ENCODE data around the gene NCK1.
"Not testable (repeated sequence)": the region's sequence is repeated elsewhere in the genome, so short reads cannot be mapped to it uniquely, and the experiment has no call there.

The NCK1 gene

DNA sequence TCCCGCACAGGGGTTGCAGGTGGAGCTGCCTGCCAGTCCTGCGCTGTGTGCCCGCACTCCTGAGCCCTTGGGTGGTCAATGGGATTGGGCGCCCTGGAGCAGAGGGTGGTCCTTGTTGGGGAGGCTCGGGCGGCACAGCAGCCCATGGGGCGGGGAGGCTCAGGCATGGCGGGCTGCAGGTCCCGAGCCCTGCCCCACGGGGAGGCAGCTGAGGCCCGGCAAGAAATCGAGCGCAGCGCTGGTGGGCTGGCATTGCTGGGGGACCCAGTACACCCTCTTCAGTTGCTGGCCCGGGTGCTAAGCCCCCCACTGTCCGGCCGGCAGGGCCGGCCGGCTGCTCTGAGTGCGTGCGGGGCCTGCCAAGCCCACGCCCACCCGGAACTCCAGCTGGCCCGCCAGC, 27.9 kb downstream of the NCK1 start:
- no peak overlapping the region for H3K4me3 ChIP-seq (ENCODE audit: low read depth, low read length)
- no peak for TF ChIP-seq CTCF (IDR thresholded peaks at IDR 0.05; ENCODE audit: borderline replicate concordance, insufficient read depth, low read depth, low read length)

GRCh38 chr3:136891934-136892855, 30.2 kb downstream of the NCK1 start:
- TF ChIP-seq CTCF (IDR thresholded peaks at IDR 0.05; ENCODE audit: borderline replicate concordance, insufficient read depth, low read depth, low read length), result no peak
- no peak overlapping the region for H3K4me3 ChIP-seq (ENCODE audit: low read depth, low read length)

- TF ChIP-seq CTCF (IDR thresholded peaks at IDR 0.05; ENCODE audit: borderline replicate concordance, insufficient read depth, low read depth, low read length), result no peak
- H3K4me3 ChIP-seq (ENCODE audit: low read depth, low read length), result no peak overlapping the region
Measured at GRCh38 chr3:136893848-136894443, 31.9 kb downstream of the NCK1 start.

- H3K4me3 ChIP-seq (ENCODE audit: low read depth, low read length), result not testable (repeated sequence)
Measured at GRCh38 chr3:136897171-136897570, 35.2 kb downstream of the NCK1 start.

GRCh38 chr3:136898549-136898948, 36.5 kb downstream of the NCK1 start:
- no peak for TF ChIP-seq CTCF (IDR thresholded peaks at IDR 0.05; ENCODE audit: borderline replicate concordance, insufficient read depth, low read depth, low read length)
- no peak overlapping the region for H3K4me3 ChIP-seq (ENCODE audit: low read depth, low read length)

DNA sequence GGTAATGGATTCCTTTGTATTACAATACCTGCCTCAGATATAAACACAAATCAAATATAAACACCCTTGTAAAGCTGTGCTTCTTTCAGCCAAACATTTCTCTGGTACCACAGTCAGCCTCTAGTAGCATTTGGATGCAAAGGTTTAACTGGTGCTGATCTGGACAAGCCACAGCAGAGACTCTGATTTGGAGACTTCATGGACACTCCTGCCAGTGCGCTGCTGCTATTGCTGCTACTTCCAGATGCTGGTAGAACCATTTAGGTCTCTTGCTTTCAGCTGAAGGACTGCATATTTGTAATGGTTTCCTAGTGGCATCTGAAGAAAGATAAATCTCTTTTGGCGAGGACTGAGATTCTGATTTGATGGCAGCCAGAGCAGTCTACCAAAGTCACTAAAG, 36.9 kb downstream of the NCK1 start:
- TF ChIP-seq CTCF (IDR thresholded peaks at IDR 0.05; ENCODE audit: borderline replicate concordance, insufficient read depth, low read depth, low read length), result no peak

GRCh38 chr3:136899622-136900158, 37.7 kb downstream of the NCK1 start:
- H3K4me3 ChIP-seq (ENCODE audit: low read depth, low read length), result no peak overlapping the region
- TF ChIP-seq CTCF (IDR thresholded peaks at IDR 0.05; ENCODE audit: borderline replicate concordance, insufficient read depth, low read depth, low read length), result no peak

More for the DNA sequence above, 36.9 kb downstream of the NCK1 start:
- H3K4me3 ChIP-seq (ENCODE audit: low read depth, low read length), result no peak overlapping the region

DNA sequence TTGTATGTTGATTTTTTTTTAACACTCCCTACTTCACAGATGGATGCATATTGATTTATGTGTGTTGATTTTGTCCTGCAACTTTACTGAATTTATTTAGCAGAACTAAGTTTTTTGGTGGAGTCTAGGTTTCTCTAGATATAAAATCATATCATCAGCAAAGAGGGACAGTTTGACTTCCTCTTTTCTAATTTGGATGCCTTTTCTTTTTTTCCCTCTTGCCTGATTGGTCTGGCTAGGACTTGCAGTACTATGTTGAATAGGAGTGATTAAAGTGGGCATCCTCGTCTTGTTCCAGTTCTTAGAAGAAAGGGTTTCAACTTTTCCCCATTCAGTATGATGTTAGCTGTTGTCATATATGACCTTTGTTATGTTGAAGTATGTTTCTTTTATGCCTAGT, 38.7 kb downstream of the NCK1 start:
- not testable (repeated sequence) for H3K4me3 ChIP-seq (ENCODE audit: low read depth, low read length)
